ENCODE measurements around the gene NEUROG2.

Gene NEUROG2

GRCh38 chr4:112521123-112522023 is 5.4 kb upstream of the NEUROG2 start:
- no peak for DNase-seq (ENCODE audit: low read depth in 2 of 3, low spot score in 2 of 3)

GRCh38 chr4:112520598-112521122 is 4.7 kb upstream of the NEUROG2 start:
- no peak for DNase-seq (ENCODE audit: low read depth in 2 of 3, low spot score in 2 of 3)

- DNase-seq (ENCODE audit: low read depth in 2 of 3, low spot score in 2 of 3): no peak
Measured at GRCh38 chr4:112519689-112520597, 4.0 kb upstream of the NEUROG2 start.

- DNase-seq (ENCODE audit: low read depth in 2 of 3, low spot score in 2 of 3): no peak
Measured at GRCh38 chr4:112518675-112519074, 2.7 kb upstream of the NEUROG2 start.

GRCh38 chr4:112517911-112518310 is 1.9 kb upstream of the NEUROG2 start:
- DNase-seq (ENCODE audit: low read depth in 2 of 3, low spot score in 2 of 3): no peak

- DNase-seq (ENCODE audit: low read depth in 2 of 3, low spot score in 2 of 3): peak in 1 of 3 experiments; percentile 5
Measured at GRCh38 chr4:112517067-112517634, 1.2 kb upstream of the NEUROG2 start.

- no peak for DNase-seq (ENCODE audit: low read depth in 2 of 3, low spot score in 2 of 3)
Measured at GRCh38 chr4:112516471-112517066, 589 bp upstream of the NEUROG2 start.

- DNase-seq (ENCODE audit: low read depth in 2 of 3, low spot score in 2 of 3): peak in 1 of 3 experiments; percentile 12
Measured at GRCh38 chr4:112515198-112516065, 548 bp downstream of the NEUROG2 start.

- DNase-seq (ENCODE audit: low read depth in 2 of 3, low spot score in 2 of 3): peak in 1 of 3 experiments; percentile 3
Measured at GRCh38 chr4:112514647-112515197, 1.3 kb downstream of the NEUROG2 start.

GRCh38 chr4:112513971-112514646 is 1.9 kb downstream of the NEUROG2 start:
- no peak for DNase-seq (ENCODE audit: low read depth in 2 of 3, low spot score in 2 of 3)

- no peak for DNase-seq (ENCODE audit: low read depth in 2 of 3, low spot score in 2 of 3)
Measured at GRCh38 chr4:112511803-112512118, 4.2 kb downstream of the NEUROG2 start.

GRCh38 chr4:112511093-112511802 is 4.7 kb downstream of the NEUROG2 start:
- DNase-seq (ENCODE audit: low read depth in 2 of 3, low spot score in 2 of 3): no peak

GRCh38 chr4:112510291-112511092 is 5.5 kb downstream of the NEUROG2 start:
- no peak for DNase-seq (ENCODE audit: low read depth in 2 of 3, low spot score in 2 of 3)

GRCh38 chr4:112509243-112510141 is 6.5 kb downstream of the NEUROG2 start:
- no peak for DNase-seq (ENCODE audit: low read depth in 2 of 3, low spot score in 2 of 3)

GRCh38 chr4:112508356-112508755 is 7.6 kb downstream of the NEUROG2 start:
- no peak for DNase-seq (ENCODE audit: low read depth in 2 of 3, low spot score in 2 of 3)

GRCh38 chr4:112504807-112505206 is 11.2 kb downstream of the NEUROG2 start:
- no peak for DNase-seq (ENCODE audit: low read depth in 2 of 3, low spot score in 2 of 3)

GRCh38 chr4:112502871-112503270 is 13.1 kb downstream of the NEUROG2 start:
- no peak for DNase-seq (ENCODE audit: low read depth in 2 of 3, low spot score in 2 of 3)

Data from activated CD8-positive, alpha-beta memory T cell treated with anti-CD3 and anti-CD28 coated beads for 48 hours (primary cell).